BLaER1 treated with 17β-estradiol and CSF1 and Interleukin-3, amounts not matched to agents 10 nM and 100 nM (cell line): ENCODE data around the gene SRSF10.

Experiments
- H3K27ac ChIP-seq, 11 experiments: shearing (Covaris generic); formaldehyde crosslinking; 2 replicates each; pipeline ENCODE4 v1.8.1; 2022
- H3K27me3 ChIP-seq, 11 experiments: shearing (Covaris generic); formaldehyde crosslinking; 2 replicates each; pipeline ENCODE4 v1.8.1; 2022
- H3K36me3 ChIP-seq, 11 experiments: shearing (Covaris generic); formaldehyde crosslinking; 2 replicates each; pipeline ENCODE4 v1.8.1; 2022
- H3K4me1 ChIP-seq, 10 experiments: shearing (Covaris generic); formaldehyde crosslinking; 2 replicates each; pipeline ENCODE4 v1.8.1; 2022
- H3K4me2 ChIP-seq, 11 experiments: shearing (Covaris generic); formaldehyde crosslinking; 2 replicates each; pipeline ENCODE4 v1.8.1; 2022
- H3K4me3 ChIP-seq, 10 experiments: shearing (Covaris generic); formaldehyde crosslinking; 2 replicates each; pipeline ENCODE4 v1.8.1; 2022
- H3K9ac ChIP-seq, 11 experiments: shearing (Covaris generic); formaldehyde crosslinking; 2 replicates each; pipeline ENCODE4 v1.8.1; 2022
- H3K9me3 ChIP-seq, 11 experiments: shearing (Covaris generic); formaldehyde crosslinking; replicated peaks in 1 of 11; 2 replicates each; pipeline ENCODE4 v1.8.1; 2022
- H4K20me1 ChIP-seq, 11 experiments: shearing (Covaris generic); formaldehyde crosslinking; 2 replicates each; pipeline ENCODE4 v1.8.1; 2022
- Cebpa-rat ChIP-seq, 11 experiments: shearing (Covaris generic); IDR thresholded peaks; 2 replicates each; pipeline ENCODE4 v1.8.1; 2022

Gene SRSF10

GRCh38 chr1:23927097-23927496, 53.0 kb downstream of the SRSF10 start:
- Histone ChIP-seq H3K27ac (peak overlapping the region in 7 of 11 experiments; percentile 92 to 100 (median 98); a peak in 14 of 22 replicates), H3K4me1 (peaks cover 43 to 83% (median 62%) of the 10 kb centered on the region in 10 experiments), H3K9me3 (peaks cover 0 to 6% (median 0%) of the 10 kb centered on the region in 11 experiments; a peak in 1 of 22 replicates), H3K9ac (no peak overlapping the region), H3K36me3 (no peaks in the 10 kb centered on the region), H3K4me2 (peak overlapping the region in 4 of 11 experiments; percentile 14 to 55 (median 40); a peak in 6 of 22 replicates), H3K27me3 (no peaks in the 10 kb centered on the region), H4K20me1 (no peaks in the 10 kb centered on the region), H3K4me3 (no peak overlapping the region)
- TF ChIP-seq Cebpa-rat (IDR thresholded peaks at IDR 0.05), result no peak

GRCh38 chr1:23925279-23925678, 54.8 kb downstream of the SRSF10 start:
- Histone ChIP-seq H3K9me3 (peaks cover 0 to 6% (median 0%) of the 10 kb centered on the region in 11 experiments; a peak in 1 of 22 replicates), H3K27me3 (no peaks in the 10 kb centered on the region), H4K20me1 (no peaks in the 10 kb centered on the region), H3K9ac (no peak overlapping the region), H3K4me3 (no peak overlapping the region), H3K4me1 (peaks cover 32 to 85% (median 63%) of the 10 kb centered on the region in 10 experiments), H3K36me3 (no peaks in the 10 kb centered on the region), H3K27ac (peak overlapping the region in 6 of 11 experiments; percentile 7 to 100 (median 44); a peak in 11 of 22 replicates), H3K4me2 (no peak overlapping the region)
- TF ChIP-seq Cebpa-rat (IDR thresholded peaks at IDR 0.05), result no peak

GRCh38 chr1:23924601-23925000, 55.5 kb downstream of the SRSF10 start:
- H3K27me3 ChIP-seq, result no peaks in the 10 kb centered on the region
- no peak for TF ChIP-seq Cebpa-rat (IDR thresholded peaks at IDR 0.05)
- no peak overlapping the region for H3K9ac ChIP-seq
- H3K27ac ChIP-seq, result peak overlapping the region in 6 of 11 experiments; percentile 7 to 100 (median 52); a peak in 8 of 22 replicates
- no peaks in the 10 kb centered on the region for H4K20me1 ChIP-seq
- H3K36me3 ChIP-seq, result no peaks in the 10 kb centered on the region
- peaks cover 32 to 85% (median 63%) of the 10 kb centered on the region in 10 experiments for H3K4me1 ChIP-seq
- H3K4me3 ChIP-seq, result no peak overlapping the region
- H3K9me3 ChIP-seq, result peaks cover 0 to 6% (median 0%) of the 10 kb centered on the region in 11 experiments; a peak in 1 of 22 replicates
- H3K4me2 ChIP-seq, result no peak overlapping the region

GRCh38 chr1:23923592-23924499, 56.3 kb downstream of the SRSF10 start:
- no peak for TF ChIP-seq Cebpa-rat (IDR thresholded peaks at IDR 0.05)

GRCh38 chr1:23922321-23922943, 57.7 kb downstream of the SRSF10 start:
- Histone ChIP-seq H3K9ac (no peak overlapping the region; a peak in 1 of 22 replicates), H3K4me1 (peaks cover 32 to 85% (median 67%) of the 10 kb centered on the region in 10 experiments), H3K9me3 (peaks cover 0 to 6% (median 0%) of the 10 kb centered on the region in 11 experiments; a peak in 1 of 22 replicates), H3K27me3 (no peaks in the 10 kb centered on the region), H3K4me2 (peak overlapping the region in 5 of 11 experiments; percentile 6 to 35 (median 8); a peak in 5 of 22 replicates), H3K36me3 (no peaks in the 10 kb centered on the region), H3K27ac (peak overlapping the region in 8 of 11 experiments; percentile 32 to 92 (median 87); a peak in 11 of 22 replicates), H4K20me1 (no peaks in the 10 kb centered on the region), H3K4me3 (no peak overlapping the region)
- TF ChIP-seq Cebpa-rat (IDR thresholded peaks at IDR 0.05), result no peak

More at GRCh38 chr1:23923592-23924499, 56.3 kb downstream of the SRSF10 start:
- H3K4me1 ChIP-seq, result peaks cover 32 to 85% (median 63%) of the 10 kb centered on the region in 10 experiments
- H3K9me3 ChIP-seq, result peaks cover 0 to 6% (median 0%) of the 10 kb centered on the region in 11 experiments; a peak in 1 of 22 replicates
- H3K27me3 ChIP-seq, result no peaks in the 10 kb centered on the region
- no peak overlapping the region for H3K4me3 ChIP-seq
- no peak overlapping the region for H3K9ac ChIP-seq
- no peaks in the 10 kb centered on the region for H3K36me3 ChIP-seq
- H3K27ac ChIP-seq, result peak overlapping the region in 8 of 11 experiments; percentile 2 to 100 (median 46); a peak in 15 of 22 replicates
- no peaks in the 10 kb centered on the region for H4K20me1 ChIP-seq
- peak overlapping the region in 7 of 11 experiments; percentile 5 to 32 (median 10); a peak in 6 of 22 replicates for H3K4me2 ChIP-seq

- Histone ChIP-seq H3K27me3 (no peaks in the 10 kb centered on the region), H3K9ac (peak overlapping the region in 10 of 11 experiments; percentile 9 to 66 (median 60); a peak in 18 of 22 replicates), H4K20me1 (no peaks in the 10 kb centered on the region), H3K4me2 (peak overlapping the region; percentile 64 to 93 (median 78)), H3K4me3 (peak overlapping the region in 1 of 10 experiments; percentile 45; a peak in 2 of 20 replicates), H3K9me3 (no peaks in the 10 kb centered on the region), H3K27ac (peak overlapping the region; percentile 26 to 92 (median 75); a peak in 21 of 22 replicates), H3K4me1 (peaks cover 81 to 100% (median 99%) of the 10 kb centered on the region in 10 experiments), H3K36me3 (no peaks in the 10 kb centered on the region)
- TF ChIP-seq Cebpa-rat (IDR thresholded peaks at IDR 0.05), result no peak
These were observed 63.7 kb downstream of the SRSF10 start for GRCh38 chr1:23916209-23917131.

GRCh38 chr1:23915466-23915865, 64.7 kb downstream of the SRSF10 start:
- peak overlapping the region; percentile 64 to 93 (median 78) for H3K4me2 ChIP-seq
- H3K36me3 ChIP-seq, result no peaks in the 10 kb centered on the region
- no peak overlapping the region for H3K4me3 ChIP-seq
- no peak for TF ChIP-seq Cebpa-rat (IDR thresholded peaks at IDR 0.05)
- H3K9me3 ChIP-seq, result no peaks in the 10 kb centered on the region
- H3K9ac ChIP-seq, result peak overlapping the region in 6 of 11 experiments; percentile 48 to 66 (median 62); a peak in 8 of 22 replicates
- H4K20me1 ChIP-seq, result no peaks in the 10 kb centered on the region
- H3K4me1 ChIP-seq, result peaks cover 86 to 100% (median 99%) of the 10 kb centered on the region in 10 experiments
- peak overlapping the region in 9 of 11 experiments; percentile 61 to 92 (median 76); a peak in 17 of 22 replicates for H3K27ac ChIP-seq
- H3K27me3 ChIP-seq, result no peaks in the 10 kb centered on the region

GRCh38 chr1:23914921-23915320, 65.2 kb downstream of the SRSF10 start:
- Histone ChIP-seq H4K20me1 (no peaks in the 10 kb centered on the region), H3K27ac (peak overlapping the region in 8 of 11 experiments; percentile 16 to 92 (median 78); a peak in 14 of 22 replicates), H3K9ac (peak overlapping the region in 1 of 11 experiments; percentile 21; a peak in 2 of 22 replicates), H3K36me3 (no peaks in the 10 kb centered on the region), H3K4me1 (peaks cover 86 to 100% (median 99%) of the 10 kb centered on the region in 10 experiments), H3K9me3 (no peaks in the 10 kb centered on the region), H3K4me3 (no peak overlapping the region), H3K4me2 (peak overlapping the region; percentile 64 to 96 (median 78); a peak in 18 of 22 replicates), H3K27me3 (no peaks in the 10 kb centered on the region)
- TF ChIP-seq Cebpa-rat (IDR thresholded peaks at IDR 0.05), result no peak
